DOHH2 (cell line): ENCODE measurements around the gene NXPH4.

Experiments
- CTCF ChIP-seq: fragments of 200-600 bp; sonication (generic); IDR thresholded peaks from one replicate; pipeline ENCODE4 v1.5.1; 2014; ENCODE audit warnings: antibody characterized with exemption, mild to moderate bottlenecking, low read depth, low read length; ENCODE audit not compliant: poor library complexity, severe bottlenecking
- EZH2phosphoT487 ChIP-seq: fragments of 200-600 bp; sonication (generic); IDR thresholded peaks from 2 replicates; pipeline ENCODE4 v1.6.1; 2017; ENCODE audit warnings: borderline replicate concordance, mild to moderate bottlenecking, antibody characterized with exemption, low read length, moderate library complexity, mixed read lengths

GRCh38 chr12:57213058-57213715 lies 3.4 kb upstream of the NXPH4 start:
- TF ChIP-seq CTCF (peak; percentile 75), EZH2phosphoT487 (no peak)
